WI38 (cell line): Measurements from ENCODE around the gene PPP6C.
"Not testable (repeated sequence)": the region's sequence is repeated elsewhere in the genome, so short reads cannot be mapped to it uniquely, and the experiment has no call there.

Experiments
- H3K4me3 ChIP-seq: 2 replicates; pipeline ENCODE4 v1.5.1; 2011; ENCODE audit warnings: low read depth, mild to moderate bottlenecking, control low read depth, low read length
- CTCF ChIP-seq: IDR thresholded peaks from 2 replicates; pipeline ENCODE4 v1.5.1; 2012; ENCODE audit warnings: low read depth, mild to moderate bottlenecking, control low read depth, low read length

The PPP6C gene

GRCh38 chr9:125110464-125110863, 79.1 kb downstream of the PPP6C start:
- no peak for TF ChIP-seq CTCF
- H3K4me3 ChIP-seq = no peak overlapping the region

- H3K4me3 ChIP-seq = not testable (repeated sequence)
These were observed 81.1 kb downstream of the PPP6C start for GRCh38 chr9:125108541-125108940.

- no peak for TF ChIP-seq CTCF
- H3K4me3 ChIP-seq = no peak overlapping the region
These were observed 83.2 kb downstream of the PPP6C start for GRCh38 chr9:125106285-125106893.

DNA sequence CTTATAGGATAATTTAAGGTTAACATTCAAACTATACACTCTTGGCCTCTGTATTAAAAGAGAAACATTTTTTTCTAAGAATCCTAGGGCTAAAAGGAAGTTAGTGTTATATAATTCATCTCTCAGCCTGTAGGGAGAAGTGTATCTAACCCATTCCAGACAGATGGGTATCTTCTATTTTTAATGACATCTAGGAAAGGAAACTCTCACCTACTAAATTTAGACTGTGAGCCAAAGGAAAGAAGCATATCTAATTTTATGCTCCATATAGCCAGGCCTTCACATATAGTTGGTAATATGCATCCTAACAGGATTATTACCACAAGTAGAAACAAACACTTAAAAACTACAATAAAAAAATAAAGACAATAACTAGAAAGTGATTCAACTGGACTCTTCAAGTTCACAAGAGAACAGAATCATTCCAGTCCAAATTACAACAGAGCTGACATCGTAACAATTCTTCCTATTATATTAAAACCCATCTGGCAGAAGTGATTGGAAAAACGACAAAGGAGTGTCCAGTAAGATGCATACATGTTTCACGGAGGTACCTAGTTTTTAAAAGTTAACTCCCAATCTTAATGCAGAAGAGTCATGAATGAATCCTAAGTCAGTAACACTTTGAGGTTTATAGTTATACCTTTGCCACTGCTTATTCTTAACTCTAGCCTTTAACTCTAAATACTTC, 85.7 kb downstream of the PPP6C start:
- no peak for TF ChIP-seq CTCF
- no peak overlapping the region for H3K4me3 ChIP-seq

DNA sequence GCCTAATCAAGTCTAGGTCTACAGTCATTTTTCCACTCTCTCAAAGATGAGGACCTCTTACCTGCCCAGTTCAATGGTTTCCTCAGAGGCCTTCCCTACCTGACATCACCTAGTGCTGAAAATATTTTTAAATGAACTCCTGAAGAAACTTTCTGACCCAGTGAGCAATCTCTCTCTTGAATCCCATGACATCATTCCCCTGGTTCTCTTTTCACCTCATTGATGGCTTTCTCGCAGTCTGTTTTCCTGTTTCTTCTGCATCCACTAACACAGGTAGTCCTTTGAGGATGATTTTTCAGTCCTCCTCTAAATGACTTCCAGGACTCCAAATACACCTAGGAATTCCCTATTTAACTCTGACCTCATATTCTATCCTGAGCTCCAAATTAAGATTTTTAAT, 86.6 kb downstream of the PPP6C start:
- no peak for TF ChIP-seq CTCF
- H3K4me3 ChIP-seq = no peak overlapping the region

GRCh38 chr9:125100822-125101221, 88.8 kb downstream of the PPP6C start:
- no peak overlapping the region for H3K4me3 ChIP-seq
- TF ChIP-seq CTCF = no peak

GRCh38 chr9:125099816-125100215, 89.8 kb downstream of the PPP6C start:
- no peak overlapping the region for H3K4me3 ChIP-seq
- no peak for TF ChIP-seq CTCF
